Activated CD4-positive, alpha-beta T cell treated with anti-CD3 and anti-CD28 coated beads, Interleukin-2, amount 50 U/mL, for 48 hours (primary cell): ENCODE data around the gene MAST4.
"Not testable (repeated sequence)": the region's sequence is repeated elsewhere in the genome, so short reads cannot be mapped to it uniquely, and the experiment has no call there.

ENCODE experiments used
- DNase-seq, 2 experiments: peaks; one replicate each; pipeline ENCODE4 v3.0.0-alpha.2; 2020

MAST4 gene

GRCh38 chr5:67102708-67103107 lies 506.5 kb downstream of the MAST4 start:
- no peak for DNase-seq

DNA sequence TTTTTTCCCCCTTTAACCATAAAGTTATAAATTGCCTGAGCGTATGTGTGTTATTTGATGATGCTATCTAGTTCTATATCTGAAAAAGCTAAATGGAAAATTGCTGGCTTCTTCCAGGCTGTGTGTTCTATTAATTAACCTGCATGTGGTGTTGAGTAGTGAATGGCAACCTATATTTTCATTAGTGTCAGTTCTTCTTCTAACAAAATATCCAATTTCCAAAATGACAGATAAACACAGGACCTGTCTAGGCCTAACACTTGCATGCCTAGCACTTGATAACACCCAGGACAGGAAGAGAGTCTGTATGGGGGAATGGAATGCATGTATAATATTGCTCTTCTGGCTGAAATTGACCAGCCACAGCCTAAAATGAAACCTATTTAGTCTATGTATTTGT lies 508.7 kb downstream of the MAST4 start:
- no peak for DNase-seq

GRCh38 chr5:67105270-67105669 lies 509.1 kb downstream of the MAST4 start:
- no peak for DNase-seq

GRCh38 chr5:67106626-67107342 lies 510.6 kb downstream of the MAST4 start:
- no peak for DNase-seq

GRCh38 chr5:67111779-67112178 lies 515.6 kb downstream of the MAST4 start:
- no peak for DNase-seq

GRCh38 chr5:67115246-67115645 lies 519.1 kb downstream of the MAST4 start:
- DNase-seq: no peak

GRCh38 chr5:67115817-67116216 lies 519.6 kb downstream of the MAST4 start:
- no peak for DNase-seq

DNA sequence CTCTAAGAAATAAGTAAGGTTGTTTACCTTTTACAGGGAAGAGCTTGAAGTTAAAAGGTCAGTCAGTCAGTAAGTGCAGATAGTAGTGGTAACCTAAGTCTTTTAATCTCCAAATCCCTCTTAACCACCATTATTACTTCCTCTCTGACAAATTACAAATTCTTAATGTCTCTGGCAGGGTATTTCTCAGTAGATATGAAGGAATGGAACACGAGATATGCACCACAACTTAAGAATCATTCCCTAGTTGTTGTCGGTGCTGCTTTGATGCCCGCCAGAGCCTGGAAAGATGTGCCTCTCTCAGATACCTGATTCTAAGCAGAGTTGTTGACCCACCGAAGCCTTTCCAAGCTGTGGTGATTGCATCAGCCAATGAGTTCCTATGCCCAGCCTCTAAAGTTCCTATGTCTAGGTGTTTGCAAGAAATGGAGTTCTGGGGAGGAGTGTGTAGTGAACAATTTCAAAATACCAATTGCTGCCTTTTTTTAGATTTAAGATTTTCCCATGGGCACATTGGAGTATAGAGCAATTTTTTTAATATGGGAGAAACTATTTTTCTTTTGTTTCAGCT lies 521.9 kb downstream of the MAST4 start:
- no peak for DNase-seq

DNA sequence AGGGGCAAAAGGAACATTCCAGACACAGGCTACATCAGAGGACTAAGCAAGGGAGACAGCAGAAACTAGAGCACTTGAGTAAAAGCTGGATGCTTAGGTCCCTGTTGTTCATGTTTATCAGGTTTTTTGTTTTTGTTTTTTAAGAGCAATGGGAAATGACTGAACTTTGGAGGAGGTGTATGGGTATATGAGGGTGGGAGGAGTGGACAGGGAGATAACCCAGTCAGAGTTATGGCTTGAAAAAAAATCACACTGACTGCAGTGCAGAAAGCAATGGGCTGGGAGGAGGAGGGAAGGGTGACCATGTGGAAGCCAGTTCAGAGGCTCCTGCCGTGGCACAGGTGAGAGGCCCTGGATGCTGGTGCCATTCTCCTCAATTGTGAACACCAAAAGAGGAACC lies 522.8 kb downstream of the MAST4 start:
- no peak for DNase-seq

DNA sequence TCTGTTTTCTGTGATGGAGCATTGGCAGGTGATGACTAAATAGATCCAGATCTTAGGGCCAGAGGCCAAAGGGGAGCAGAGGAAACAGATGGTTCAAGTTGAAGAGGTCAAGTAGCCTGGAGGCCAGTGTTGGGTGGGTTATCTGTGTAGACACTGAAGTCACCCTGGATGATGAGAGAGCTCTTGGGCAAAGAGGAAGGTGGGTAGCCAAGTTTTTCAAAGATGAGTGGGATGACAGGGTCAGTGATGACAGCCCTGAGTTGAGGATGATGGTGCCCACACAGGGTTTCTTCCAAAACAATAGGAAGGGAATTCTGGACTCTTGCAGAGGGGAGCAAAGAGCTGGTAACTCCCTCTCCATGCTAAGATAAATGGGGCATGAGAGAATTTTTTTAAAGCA lies 523.8 kb downstream of the MAST4 start:
- DNase-seq: no peak

GRCh38 chr5:67123819-67124218 lies 527.6 kb downstream of the MAST4 start:
- DNase-seq: no peak

DNA sequence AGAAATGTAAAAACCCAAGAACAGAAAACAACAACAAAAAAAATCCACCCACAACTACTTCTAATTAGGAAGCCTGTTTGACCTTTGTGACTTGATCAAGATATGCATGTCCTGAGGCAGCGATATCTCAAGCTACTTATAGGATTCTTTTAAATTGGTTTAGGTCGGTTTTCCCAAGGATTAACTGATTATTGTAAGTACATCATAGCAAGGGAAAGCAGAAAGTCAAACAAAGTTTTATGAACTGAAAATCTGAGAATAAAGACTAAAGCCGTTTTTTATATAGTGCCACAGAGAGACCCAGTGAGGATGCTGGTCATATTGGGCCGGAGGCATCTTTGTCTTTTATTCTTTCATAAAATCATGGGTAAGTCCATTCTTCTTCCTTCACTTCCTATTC lies 528.4 kb downstream of the MAST4 start:
- no peak for DNase-seq

DNA sequence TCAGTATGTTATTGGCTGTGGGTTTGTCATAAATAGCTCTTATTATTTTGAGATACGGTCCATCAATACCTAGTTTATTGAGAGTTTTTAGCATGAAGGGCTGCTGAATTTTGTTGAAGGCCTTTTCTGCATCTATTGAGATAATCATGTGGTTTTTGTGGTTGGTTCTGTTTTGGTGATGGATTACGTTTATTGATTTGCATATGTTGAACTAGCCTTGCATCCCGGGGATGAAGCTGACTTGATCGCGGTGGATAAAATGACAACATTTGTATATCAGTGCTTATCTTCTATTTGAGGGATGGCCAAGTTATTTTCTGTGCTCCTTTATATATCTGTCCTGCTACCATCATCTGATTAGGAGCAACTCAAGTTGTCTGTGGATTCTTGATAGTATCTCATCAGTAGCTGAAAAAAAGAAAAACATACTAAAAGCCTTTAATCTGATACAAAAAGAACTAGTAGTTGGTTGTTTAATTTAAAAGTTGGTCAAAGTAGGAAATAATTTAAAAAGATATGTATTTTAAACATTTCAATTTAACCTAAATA lies 531.2 kb downstream of the MAST4 start:
- DNase-seq: not testable (repeated sequence)

DNA sequence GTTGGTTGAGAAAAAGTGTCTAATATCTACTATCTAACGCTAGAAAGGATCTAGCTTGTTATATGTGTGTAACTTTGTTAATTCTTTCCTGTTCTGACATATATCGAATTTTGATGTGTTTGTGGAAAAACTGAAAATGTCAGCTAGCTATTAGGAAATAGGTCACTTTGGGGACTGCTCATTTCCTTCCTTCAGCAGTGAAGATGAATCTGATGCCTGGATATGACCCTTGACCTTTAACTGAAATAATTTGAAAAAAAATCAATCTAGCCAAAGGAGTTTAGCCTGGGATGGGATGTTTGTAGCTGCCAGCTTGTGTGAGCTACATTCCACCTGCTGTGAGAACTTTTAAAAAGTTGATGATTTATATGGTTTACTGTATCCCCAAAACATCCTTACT lies 533.6 kb downstream of the MAST4 start:
- DNase-seq: no peak

DNA sequence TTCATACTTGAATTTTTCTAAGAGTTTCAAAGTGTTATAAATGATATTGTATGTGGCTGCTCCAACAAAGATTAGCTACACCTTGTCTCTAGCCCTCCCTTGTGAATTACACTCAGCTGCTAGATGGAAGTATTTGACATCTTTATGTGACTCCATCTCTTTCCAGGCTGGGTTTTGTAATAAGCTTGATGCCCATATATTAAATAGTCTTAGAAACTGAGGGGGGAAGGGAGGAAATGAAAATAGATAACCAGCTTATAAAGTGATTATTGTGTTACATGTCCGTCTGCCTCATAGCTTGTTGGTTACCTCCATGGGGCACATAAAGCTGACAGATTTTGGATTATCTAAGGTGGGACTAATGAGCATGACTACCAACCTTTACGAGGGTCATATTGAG lies 537.0 kb downstream of the MAST4 start:
- DNase-seq: no peak

DNA sequence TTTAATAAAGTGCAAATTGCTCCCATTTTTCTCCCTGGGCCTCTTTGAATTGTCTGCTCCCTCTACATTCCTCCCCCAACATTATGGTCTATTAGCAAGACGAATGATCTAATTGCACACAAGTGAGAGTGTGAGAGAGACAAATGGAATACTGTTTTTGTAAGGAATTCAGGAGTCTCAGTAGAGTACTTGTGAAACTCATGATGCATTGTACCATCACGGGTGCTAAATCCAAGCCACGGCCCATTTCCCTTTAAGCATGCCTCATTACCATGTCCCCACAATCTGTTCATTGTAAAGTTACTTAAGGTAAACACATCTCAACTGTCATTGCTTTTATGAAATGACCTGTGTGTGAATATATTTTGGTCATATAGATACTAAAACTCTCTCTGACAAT lies 537.6 kb downstream of the MAST4 start:
- DNase-seq: no peak

- DNase-seq: no peak
Observed at GRCh38 chr5:67135381-67135984, 539.3 kb downstream of the MAST4 start.

DNA sequence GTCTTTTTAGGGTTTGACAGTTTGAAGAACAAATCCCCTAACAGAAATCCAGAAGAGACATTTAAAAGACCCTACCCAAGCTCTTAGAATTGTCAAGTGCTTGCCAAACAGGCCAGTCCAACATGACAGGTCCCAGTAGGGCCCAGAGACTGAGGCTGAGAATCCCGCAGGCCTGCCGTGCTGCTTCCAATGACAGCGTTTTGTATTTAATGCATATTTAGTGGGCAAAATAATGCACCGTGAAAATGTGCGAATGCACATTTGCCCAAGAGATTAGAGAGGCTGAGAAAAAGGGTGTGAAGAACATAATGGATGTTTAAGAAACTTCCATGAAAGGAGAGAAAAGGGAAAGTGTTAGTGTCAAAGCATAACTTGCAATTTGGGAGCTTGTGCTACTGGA lies 542.8 kb downstream of the MAST4 start:
- DNase-seq: no peak

DNA sequence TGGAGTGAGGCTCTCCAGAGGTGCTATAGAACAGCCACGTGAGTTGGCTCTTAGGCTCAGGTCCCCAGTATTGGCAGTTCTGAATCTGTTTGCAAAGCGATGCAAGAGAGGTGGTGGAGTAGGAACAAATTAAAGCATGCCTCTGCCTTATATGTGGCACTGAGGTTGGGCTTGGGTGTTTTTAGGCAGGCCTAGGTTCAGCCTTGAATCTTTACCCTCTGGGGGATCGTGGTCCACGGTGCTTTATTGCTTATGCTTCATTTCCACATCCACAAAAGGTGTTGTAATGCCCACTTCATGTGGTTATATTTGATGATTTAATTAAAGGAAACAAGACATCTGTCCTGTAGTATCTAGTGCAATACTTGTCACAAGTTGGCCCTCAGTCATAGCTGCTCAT lies 544.2 kb downstream of the MAST4 start:
- no peak for DNase-seq

GRCh38 chr5:67141644-67142043 lies 545.5 kb downstream of the MAST4 start:
- DNase-seq: no peak

DNA sequence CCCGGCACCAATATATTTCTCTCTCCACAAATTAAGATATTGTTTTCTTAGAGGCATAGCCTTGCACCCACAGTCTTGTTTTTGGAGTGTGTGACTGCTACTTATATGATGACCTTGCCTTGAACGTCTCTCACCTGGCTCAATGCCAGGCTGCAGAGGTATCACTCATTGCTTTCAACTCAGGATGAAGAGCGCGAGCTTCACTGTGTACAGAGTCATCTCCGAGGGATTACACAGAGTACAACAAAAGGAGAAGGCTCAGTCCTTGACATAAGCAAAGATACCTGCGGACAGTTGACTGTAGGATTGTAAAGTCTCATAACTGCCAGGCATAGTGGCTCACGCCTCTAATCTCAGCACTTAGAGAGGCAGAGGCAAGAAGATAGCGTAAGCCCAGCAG lies 546.6 kb downstream of the MAST4 start:
- no peak for DNase-seq

GRCh38 chr5:67143549-67143948 lies 547.4 kb downstream of the MAST4 start:
- no peak for DNase-seq

GRCh38 chr5:67144183-67144639 lies 548.0 kb downstream of the MAST4 start:
- no peak for DNase-seq

DNA sequence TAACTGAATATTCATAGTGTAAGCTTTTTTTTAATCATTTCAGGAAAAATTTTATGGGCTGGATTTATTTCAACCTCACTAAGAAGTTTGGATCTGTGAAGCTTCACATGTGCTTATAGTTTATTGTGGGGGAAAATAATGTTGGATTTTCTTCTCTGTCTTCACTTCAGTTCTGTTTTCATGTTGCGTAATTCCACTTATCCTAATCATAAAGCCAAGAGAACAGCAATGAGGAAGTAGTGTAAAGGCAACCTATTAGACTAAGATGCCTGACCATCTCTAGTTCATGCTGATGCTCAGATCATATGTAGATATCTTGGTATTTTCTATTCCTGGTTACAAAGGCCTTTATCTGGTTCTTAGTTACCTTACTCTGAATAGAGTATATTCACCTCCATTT lies 550.4 kb downstream of the MAST4 start:
- no peak for DNase-seq
